Activated T-helper 17 cell treated with anti-CD3 and anti-CD28 coated beads, Interleukin-2, amount 50 U/mL, for 72 hours (primary cell): ENCODE data around the gene TSHZ2. TPM values are rescaled to one million over a fixed set of nuclear protein-coding genes. Genes with fewer than 3 reads are reported as not detected.

Experiments
- ATAC-seq: fragments of 150-1000 bp; cut with Tn5 transposase; replicated peaks from 2 replicates; pipeline ENCODE4 v1.10.0; 2021; ENCODE audit warnings: mild to moderate bottlenecking, moderate library complexity
- H3K27ac Mint-ChIP-seq: one replicate; pipeline ENCODE4 v1.8.0; 2022; ENCODE audit warnings: mixed read lengths
- H3K27me3 Mint-ChIP-seq: one replicate; pipeline ENCODE4 v1.8.0; 2022; ENCODE audit warnings: mixed read lengths
- H3K36me3 Mint-ChIP-seq: one replicate; pipeline ENCODE4 v1.8.0; 2022; ENCODE audit warnings: low read depth, mild to moderate bottlenecking, mixed read lengths
- H3K4me1 Mint-ChIP-seq: one replicate; pipeline ENCODE4 v1.8.0; 2022; ENCODE audit warnings: mixed read lengths
- H3K4me3 Mint-ChIP-seq: one replicate; pipeline ENCODE4 v1.8.0; 2022; ENCODE audit warnings: mild to moderate bottlenecking, mixed read lengths
- H3K9me3 Mint-ChIP-seq: one replicate; pipeline ENCODE4 v1.8.0; 2022; ENCODE audit warnings: mixed read lengths
- total RNA-seq, 2 donors: library from RNA; stranded (reverse); gene quantifications; one replicate each; pipeline ENCODE4 v1.2.3, GENCODE V29; 2022

The TSHZ2 gene
- total RNA-seq, 2 donors from 2014 or later: 29.8 to 58.2 TPM

- H3K36me3 Mint-ChIP-seq: no peaks in the 10 kb centered on the region
- H3K27ac Mint-ChIP-seq: no peak overlapping the region
- no peak overlapping the region for H3K4me3 Mint-ChIP-seq
- no peaks in the 10 kb centered on the region for H3K27me3 Mint-ChIP-seq
- H3K4me1 Mint-ChIP-seq: no peaks in the 10 kb centered on the region
- ATAC-seq: no peak
- no peaks in the 10 kb centered on the region for H3K9me3 Mint-ChIP-seq
Measured at GRCh38 chr20:53301869-53302268, 329.7 kb downstream of the TSHZ2 start.

- Mint-ChIP-seq H3K27me3 (no peaks in the 10 kb centered on the region), H3K27ac (no peak overlapping the region), H3K4me3 (no peak overlapping the region), H3K4me1 (no peaks in the 10 kb centered on the region), H3K36me3 (no peaks in the 10 kb centered on the region), H3K9me3 (no peaks in the 10 kb centered on the region)
- ATAC-seq: no peak
Measured at GRCh38 chr20:53302695-53303412, 330.7 kb downstream of the TSHZ2 start.

- H3K27ac Mint-ChIP-seq: no peak overlapping the region
- no peak overlapping the region for H3K4me3 Mint-ChIP-seq
- H3K36me3 Mint-ChIP-seq: peaks cover 5% of the 10 kb centered on the region
- ATAC-seq: no peak
- no peaks in the 10 kb centered on the region for H3K27me3 Mint-ChIP-seq
- no peaks in the 10 kb centered on the region for H3K9me3 Mint-ChIP-seq
- no peaks in the 10 kb centered on the region for H3K4me1 Mint-ChIP-seq
Measured at GRCh38 chr20:53303413-53303760, 331.2 kb downstream of the TSHZ2 start.

- Mint-ChIP-seq H3K9me3 (no peaks in the 10 kb centered on the region), H3K27ac (no peak overlapping the region), H3K27me3 (no peaks in the 10 kb centered on the region), H3K4me1 (no peaks in the 10 kb centered on the region), H3K4me3 (no peak overlapping the region), H3K36me3 (peaks cover 5% of the 10 kb centered on the region)
- ATAC-seq: no peak
Measured at GRCh38 chr20:53304146-53304545, 332.0 kb downstream of the TSHZ2 start.

- Mint-ChIP-seq H3K4me3 (no peak overlapping the region), H3K36me3 (peaks cover 5% of the 10 kb centered on the region), H3K27ac (no peak overlapping the region), H3K27me3 (no peaks in the 10 kb centered on the region), H3K9me3 (no peaks in the 10 kb centered on the region), H3K4me1 (no peaks in the 10 kb centered on the region)
- no peak for ATAC-seq
Measured at GRCh38 chr20:53306192-53306805, 334.1 kb downstream of the TSHZ2 start.

GRCh38 chr20:53307964-53308597 is 335.9 kb downstream of the TSHZ2 start:
- Mint-ChIP-seq H3K4me1 (no peaks in the 10 kb centered on the region), H3K27me3 (no peaks in the 10 kb centered on the region), H3K4me3 (no peak overlapping the region), H3K27ac (no peak overlapping the region), H3K9me3 (no peaks in the 10 kb centered on the region), H3K36me3 (peaks cover 5% of the 10 kb centered on the region)
- no peak for ATAC-seq

GRCh38 chr20:53309515-53309914 is 337.4 kb downstream of the TSHZ2 start:
- Mint-ChIP-seq H3K4me1 (no peaks in the 10 kb centered on the region), H3K27ac (no peak overlapping the region), H3K4me3 (no peak overlapping the region), H3K9me3 (no peaks in the 10 kb centered on the region), H3K27me3 (no peaks in the 10 kb centered on the region), H3K36me3 (peaks cover 5% of the 10 kb centered on the region)
- ATAC-seq: no peak

GRCh38 chr20:53312957-53313356 is 340.8 kb downstream of the TSHZ2 start:
- no peak for ATAC-seq
- Mint-ChIP-seq H3K36me3 (peaks cover 14% of the 10 kb centered on the region), H3K27ac (no peak overlapping the region)

GRCh38 chr20:53316206-53316937 is 344.2 kb downstream of the TSHZ2 start:
- H3K4me1 Mint-ChIP-seq: peaks cover 5% of the 10 kb centered on the region
- no peak overlapping the region for H3K27ac Mint-ChIP-seq
- peak; percentile 69 for ATAC-seq

More at GRCh38 chr20:53312957-53313356, 340.8 kb downstream of the TSHZ2 start:
- Mint-ChIP-seq H3K4me1 (peaks cover 5% of the 10 kb centered on the region), H3K9me3 (no peaks in the 10 kb centered on the region), H3K4me3 (no peak overlapping the region), H3K27me3 (no peaks in the 10 kb centered on the region)

GRCh38 chr20:53319200-53319599 is 347.0 kb downstream of the TSHZ2 start:
- Mint-ChIP-seq H3K9me3 (peaks cover 6% of the 10 kb centered on the region), H3K27ac (no peak overlapping the region), H3K27me3 (no peaks in the 10 kb centered on the region), H3K36me3 (peaks cover 11% of the 10 kb centered on the region), H3K4me1 (peaks cover 13% of the 10 kb centered on the region), H3K4me3 (no peak overlapping the region)
- no peak for ATAC-seq

More at GRCh38 chr20:53316206-53316937, 344.2 kb downstream of the TSHZ2 start:
- Mint-ChIP-seq H3K27me3 (no peaks in the 10 kb centered on the region), H3K36me3 (peaks cover 11% of the 10 kb centered on the region), H3K9me3 (peaks cover 6% of the 10 kb centered on the region), H3K4me3 (no peak overlapping the region)

- Mint-ChIP-seq H3K27me3 (no peaks in the 10 kb centered on the region), H3K27ac (no peak overlapping the region), H3K36me3 (peaks cover 11% of the 10 kb centered on the region), H3K4me3 (no peak overlapping the region), H3K4me1 (peaks cover 13% of the 10 kb centered on the region), H3K9me3 (peaks cover 6% of the 10 kb centered on the region)
- ATAC-seq: no peak
Measured at GRCh38 chr20:53319716-53320115, 347.6 kb downstream of the TSHZ2 start.

GRCh38 chr20:53320701-53321100 is 348.5 kb downstream of the TSHZ2 start:
- H3K27me3 Mint-ChIP-seq: no peaks in the 10 kb centered on the region
- peaks cover 6% of the 10 kb centered on the region for H3K9me3 Mint-ChIP-seq
- peaks cover 15% of the 10 kb centered on the region for H3K4me1 Mint-ChIP-seq
- peaks cover 11% of the 10 kb centered on the region for H3K36me3 Mint-ChIP-seq
- peak overlapping the region; percentile 17 for H3K27ac Mint-ChIP-seq
- no peak overlapping the region for H3K4me3 Mint-ChIP-seq
- ATAC-seq: no peak

GRCh38 chr20:53321596-53321995 is 349.4 kb downstream of the TSHZ2 start:
- peaks cover 11% of the 10 kb centered on the region for H3K36me3 Mint-ChIP-seq
- no peaks in the 10 kb centered on the region for H3K27me3 Mint-ChIP-seq
- H3K4me3 Mint-ChIP-seq: no peak overlapping the region
- H3K4me1 Mint-ChIP-seq: peaks cover 12% of the 10 kb centered on the region
- ATAC-seq: no peak
- no peak overlapping the region for H3K27ac Mint-ChIP-seq
- H3K9me3 Mint-ChIP-seq: peaks cover 6% of the 10 kb centered on the region

GRCh38 chr20:53322651-53323050 is 350.5 kb downstream of the TSHZ2 start:
- Mint-ChIP-seq H3K27ac (peak overlapping the region; percentile 70), H3K4me1 (peaks cover 15% of the 10 kb centered on the region), H3K9me3 (peaks cover 6% of the 10 kb centered on the region), H3K36me3 (peaks cover 3% of the 10 kb centered on the region), H3K4me3 (peak overlapping the region; percentile 17), H3K27me3 (no peaks in the 10 kb centered on the region)
- ATAC-seq: peak; percentile 75
